Measurements from ENCODE around the gene LYRM9.

LYRM9 gene

DNA sequence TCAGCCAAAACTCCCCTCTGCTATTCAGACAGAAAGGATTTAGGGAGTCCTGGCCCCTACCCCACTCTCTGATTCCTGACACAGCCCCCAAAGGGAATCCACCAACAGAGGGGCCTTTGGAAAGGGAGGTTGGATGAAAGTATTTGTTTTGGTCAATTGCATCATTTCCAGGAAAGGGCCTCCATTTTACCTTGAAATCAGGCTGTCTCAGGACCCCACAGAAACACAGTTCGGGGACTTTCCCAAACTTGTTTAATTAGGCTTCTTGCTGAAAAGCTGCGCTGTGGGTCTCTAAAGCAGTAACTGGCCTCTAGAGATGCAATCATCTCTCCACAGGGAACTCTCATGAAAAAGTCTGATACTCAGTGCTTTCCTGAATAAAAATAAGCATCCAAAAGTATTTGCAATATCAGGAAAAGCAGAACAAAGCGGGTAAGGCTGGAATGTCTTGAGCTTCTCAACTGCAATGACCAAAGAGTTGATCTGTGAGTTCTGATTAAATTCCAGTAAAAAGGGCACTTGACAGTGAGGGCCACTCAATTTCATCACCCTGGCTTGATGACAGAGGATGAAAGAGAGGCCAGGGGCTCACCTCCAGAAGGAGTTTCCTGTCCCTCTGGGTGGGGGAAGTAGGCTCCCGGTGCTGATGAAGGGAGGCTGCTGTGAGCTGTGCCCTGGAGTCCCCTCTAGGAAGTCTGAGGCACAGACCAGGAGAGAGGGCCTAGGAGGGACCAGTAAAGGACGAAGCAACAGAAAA is 36.3 kb downstream of the LYRM9 start:
- peaks cover 19% of the 10 kb centered on the region for H3K27me3 Mint-ChIP-seq (ENCODE audit: low read depth)
- H3K4me1 Mint-ChIP-seq, result no peaks in the 10 kb centered on the region
- H3K36me3 Mint-ChIP-seq (ENCODE audit: low read depth), result no peaks in the 10 kb centered on the region
- H3K27ac Mint-ChIP-seq, result no peak overlapping the region
- H3K4me3 Mint-ChIP-seq, result no peak overlapping the region
- TF ChIP-seq, protein P1, sequence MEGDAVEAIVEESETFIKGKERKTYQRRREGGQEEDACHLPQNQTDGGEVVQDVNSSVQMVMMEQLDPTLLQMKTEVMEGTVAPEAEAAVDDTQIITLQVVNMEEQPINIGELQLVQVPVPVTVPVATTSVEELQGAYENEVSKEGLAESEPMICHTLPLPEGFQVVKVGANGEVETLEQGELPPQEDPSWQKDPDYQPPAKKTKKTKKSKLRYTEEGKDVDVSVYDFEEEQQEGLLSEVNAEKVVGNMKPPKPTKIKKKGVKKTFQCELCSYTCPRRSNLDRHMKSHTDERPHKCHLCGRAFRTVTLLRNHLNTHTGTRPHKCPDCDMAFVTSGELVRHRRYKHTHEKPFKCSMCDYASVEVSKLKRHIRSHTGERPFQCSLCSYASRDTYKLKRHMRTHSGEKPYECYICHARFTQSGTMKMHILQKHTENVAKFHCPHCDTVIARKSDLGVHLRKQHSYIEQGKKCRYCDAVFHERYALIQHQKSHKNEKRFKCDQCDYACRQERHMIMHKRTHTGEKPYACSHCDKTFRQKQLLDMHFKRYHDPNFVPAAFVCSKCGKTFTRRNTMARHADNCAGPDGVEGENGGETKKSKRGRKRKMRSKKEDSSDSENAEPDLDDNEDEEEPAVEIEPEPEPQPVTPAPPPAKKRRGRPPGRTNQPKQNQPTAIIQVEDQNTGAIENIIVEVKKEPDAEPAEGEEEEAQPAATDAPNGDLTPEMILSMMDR (IDR thresholded peaks at IDR 0.05; ENCODE audit: unreplicated experiment in 3 of 3), result no peak
- H3K9me3 Mint-ChIP-seq, result no peaks in the 10 kb centered on the region

DNA sequence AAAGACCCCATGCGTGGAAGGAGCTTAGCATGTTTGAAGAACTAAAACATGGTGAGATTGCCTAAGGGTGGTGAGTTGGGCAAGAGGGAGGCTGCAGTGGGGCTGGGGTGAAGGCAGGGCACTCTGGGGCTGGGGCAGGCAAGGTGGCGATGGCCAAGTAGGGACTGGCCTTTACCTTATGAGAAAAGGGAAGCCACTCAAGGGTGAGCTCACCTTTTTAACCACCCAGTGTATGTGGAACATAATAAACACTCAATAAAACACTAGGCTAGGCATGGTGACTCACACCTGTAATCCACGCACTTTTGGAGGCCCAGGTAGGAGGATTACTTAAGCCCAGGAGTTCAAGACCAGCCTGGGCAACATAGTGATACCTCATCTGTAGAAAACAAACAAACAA is 37.7 kb downstream of the LYRM9 start:
- H3K27me3 Mint-ChIP-seq (ENCODE audit: low read depth), result peaks cover 15% of the 10 kb centered on the region
- H3K36me3 Mint-ChIP-seq (ENCODE audit: low read depth), result no peaks in the 10 kb centered on the region
- no peaks in the 10 kb centered on the region for H3K9me3 Mint-ChIP-seq
- no peak overlapping the region for H3K4me3 Mint-ChIP-seq
- no peaks in the 10 kb centered on the region for H3K4me1 Mint-ChIP-seq
- TF ChIP-seq, protein P1 (IDR thresholded peaks at IDR 0.05; ENCODE audit: unreplicated experiment in 3 of 3), result no peak
- H3K27ac Mint-ChIP-seq, result no peak overlapping the region

DNA sequence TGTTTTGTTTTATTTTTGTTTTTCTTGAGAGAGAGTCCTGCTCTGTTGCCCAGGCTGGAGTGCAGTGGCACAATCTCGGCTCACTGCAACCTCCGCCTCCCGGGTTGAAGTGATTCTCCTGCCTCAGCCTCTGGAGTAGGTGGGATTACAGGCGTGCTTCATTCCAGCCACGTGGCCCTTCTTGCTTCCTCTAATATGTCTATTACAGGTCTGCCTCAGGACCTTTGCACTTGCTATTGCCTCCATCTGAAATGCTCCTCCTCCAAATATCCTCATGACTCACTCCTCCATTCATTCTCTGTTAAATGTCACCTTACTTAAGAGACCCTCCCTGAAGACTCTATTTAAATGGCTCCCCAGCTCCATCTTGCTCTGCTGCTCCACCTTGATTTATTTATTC is 39.0 kb downstream of the LYRM9 start:
- peaks cover 1% of the 10 kb centered on the region for H3K4me1 Mint-ChIP-seq
- no peaks in the 10 kb centered on the region for H3K36me3 Mint-ChIP-seq (ENCODE audit: low read depth)
- no peak overlapping the region for H3K4me3 Mint-ChIP-seq
- H3K9me3 Mint-ChIP-seq, result no peaks in the 10 kb centered on the region
- TF ChIP-seq, protein P1 (IDR thresholded peaks at IDR 0.05; ENCODE audit: unreplicated experiment in 3 of 3), result no peak
- no peak overlapping the region for H3K27ac Mint-ChIP-seq
- peaks cover 12% of the 10 kb centered on the region for H3K27me3 Mint-ChIP-seq (ENCODE audit: low read depth)

DNA sequence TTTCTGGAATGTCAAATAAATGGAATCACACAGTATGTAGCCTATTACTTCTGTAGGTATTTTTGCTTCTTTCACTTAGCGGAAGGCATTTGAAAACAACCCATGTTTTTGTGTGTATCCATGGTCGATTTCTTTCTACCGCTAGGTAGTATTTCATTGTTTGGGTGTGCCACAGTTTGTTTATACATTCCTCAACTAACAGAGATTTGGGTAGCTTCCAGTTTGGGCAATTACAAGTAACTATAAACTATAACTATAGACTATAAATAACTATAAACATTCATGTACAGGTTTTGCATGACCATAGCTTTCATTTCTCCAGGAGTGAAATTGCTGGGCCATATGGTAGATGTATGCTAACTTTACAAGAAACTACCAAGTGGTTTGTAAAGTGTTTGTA is 40.1 kb downstream of the LYRM9 start:
- Mint-ChIP-seq H3K4me1 (peaks cover 9% of the 10 kb centered on the region), H3K4me3 (no peak overlapping the region), H3K9me3 (no peaks in the 10 kb centered on the region), H3K36me3 (ENCODE audit: low read depth) (no peaks in the 10 kb centered on the region), H3K27me3 (ENCODE audit: low read depth) (peaks cover 7% of the 10 kb centered on the region), H3K27ac (no peak overlapping the region)
- TF ChIP-seq, protein P1 (IDR thresholded peaks at IDR 0.05; ENCODE audit: unreplicated experiment in 3 of 3), result no peak

DNA sequence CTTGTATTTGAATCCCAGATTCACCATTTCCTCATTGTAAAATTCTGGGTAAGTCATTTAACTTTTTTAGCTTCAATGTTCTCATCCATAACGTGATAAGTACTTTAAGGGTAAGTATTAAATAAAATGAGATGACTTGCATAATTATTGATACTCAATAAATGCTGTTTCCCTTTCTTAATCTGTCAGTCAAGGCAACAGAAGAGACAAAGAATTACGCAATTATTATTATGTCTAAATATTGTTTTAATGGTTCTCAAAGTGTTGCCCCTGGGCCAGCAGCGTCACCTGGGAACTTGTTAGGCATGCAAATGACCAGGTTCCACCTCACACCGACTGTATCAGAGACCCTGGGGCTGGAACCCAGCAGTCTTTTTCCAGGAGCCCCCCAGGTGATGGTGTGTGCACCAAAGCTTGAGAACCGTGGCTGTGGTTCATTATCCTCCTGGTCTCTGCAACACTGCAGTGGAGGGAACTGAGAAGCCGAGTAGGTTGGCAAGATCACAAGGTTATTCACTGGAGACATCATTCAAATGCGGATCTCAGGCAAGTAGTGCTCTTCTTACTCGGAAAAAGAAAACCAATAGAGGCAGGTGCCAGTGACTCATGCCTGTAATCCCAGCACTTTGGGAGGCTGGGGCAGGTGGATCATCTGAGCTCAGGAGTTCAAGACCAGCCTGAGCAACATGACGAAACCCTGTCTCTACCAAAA is 43.5 kb downstream of the LYRM9 start:
- H3K27me3 Mint-ChIP-seq (ENCODE audit: low read depth), result peaks cover 3% of the 10 kb centered on the region
- H3K27ac Mint-ChIP-seq, result no peak overlapping the region

More for the DNA sequence above, 43.5 kb downstream of the LYRM9 start:
- H3K4me3 Mint-ChIP-seq, result no peak overlapping the region
- H3K4me1 Mint-ChIP-seq, result peaks cover 25% of the 10 kb centered on the region
- H3K36me3 Mint-ChIP-seq (ENCODE audit: low read depth), result no peaks in the 10 kb centered on the region
- TF ChIP-seq, protein P1 (IDR thresholded peaks at IDR 0.05; ENCODE audit: unreplicated experiment in 3 of 3), result no peak
- H3K9me3 Mint-ChIP-seq, result no peaks in the 10 kb centered on the region
